K562 (cell line): ENCODE results near the gene FIBP. TPM values are rescaled to one million over a fixed set of nuclear protein-coding genes. Genes with fewer than 3 reads are reported as not detected.

ENCODE experiments used
- ASH1L ChIP-seq: fragments of 450-650 bp; IDR thresholded peaks from 2 replicates; pipeline ENCODE4 v1.6.1; 2018; ENCODE audit warnings: borderline replicate concordance, mild to moderate bottlenecking, low read depth; ENCODE audit not compliant: partially characterized antibody
- BHLHE40 ChIP-seq: IDR thresholded peaks from 2 replicates; pipeline ENCODE4 v1.6.1; 2011; ENCODE audit warnings: low read length, improper control_type of control experiment
- ELF2 ChIP-seq: fragments of 250-450 bp; sonication (Bioruptor Pico); IDR thresholded peaks from 2 replicates; pipeline ENCODE4 v1.5.0; 2021; ENCODE audit warnings: mild to moderate bottlenecking
- FOS ChIP-seq: IDR thresholded peaks from 3 replicates; pipeline ENCODE4 v1.6.1; 2011; ENCODE audit not compliant: insufficient read length; ENCODE audit errors: extremely low read depth
- FOXA1 ChIP-seq: fragments of 450-650 bp; IDR thresholded peaks from 2 replicates; pipeline ENCODE4 v1.6.1; 2016; ENCODE audit warnings: mild to moderate bottlenecking, borderline replicate concordance
- GABPA ChIP-seq: fragments of 200-800 bp; sonication (Bioruptor generic); conservative IDR thresholded peaks from 2 replicates; pipeline ENCODE4 v1.6.1; 2016; ENCODE audit warnings: low read depth, missing genetic modification characterization, missing compliant biosample characterization
- HNRNPLL ChIP-seq: fragments of 200-400 bp; formaldehyde crosslinking; IDR thresholded peaks from 2 replicates; pipeline ENCODE4 v1.6.1; 2017; ENCODE audit warnings: low read length, low read depth, mild to moderate bottlenecking; ENCODE audit not compliant: poor library complexity, severe bottlenecking
- MYC ChIP-seq, 2 experiments: fragments of 250-450 bp in 1 of 2; sonication (Bioruptor Pico) in 1 of 2; IDR thresholded peaks; 2 replicates each; pipeline versions ENCODE4 v1.5.1 to v1.6.1; 2012 to 2021; ENCODE audit warnings: low read depth in 2 of 2, borderline replicate concordance in 1 of 2, improper control_type of control experiment in 1 of 2, low read length in 1 of 2, mild to moderate bottlenecking in 1 of 2, moderate library complexity in 1 of 2
- MYNN ChIP-seq, 2 experiments: sonication (generic); formaldehyde crosslinking in 1 of 2; IDR thresholded peaks; 2 replicates each; pipeline versions ENCODE4 v1.5.0 to v1.6.1; 2016 to 2020; ENCODE audit warnings: antibody characterized with exemption in 1 of 2, missing genetic modification reagents in 1 of 2
- SP1 ChIP-seq: sonication (generic); formaldehyde crosslinking; IDR thresholded peaks from 2 replicates; pipeline ENCODE4 v1.8.1; 2022; ENCODE audit warnings: mild to moderate bottlenecking, missing genetic modification reagents
- polyA plus RNA-seq, 8 experiments: library from polyadenylated mRNA; depleted of rRNA in 4 of 8; stranded (reverse) in 5 of 8; unstranded in 3 of 8; fragments of >200 nt; fragmentation: Nextera tagmentation in 2 of 8; fragmentation: Illumina TruSeq in 1 of 8; extraction: Ambion mirVana in 2 of 8; extraction: Trizol in 1 of 8; gene quantifications; 2 replicates each; pipeline versions ENCODE4 v1.2.1 to v1.2.3, GENCODE V29; 2011 to 2014; ENCODE audit warnings: inconsistent platforms in 1 of 8, missing spikeins in 1 of 8
- total RNA-seq, 7 experiments: library from RNA; depleted of rRNA in 6 of 7; stranded (reverse); fragments of >200 nt in 6 of 7; fragmentation: Illumina TruSeq in 2 of 7; extraction: Trizol in 2 of 7; gene quantifications; 2 replicates each; pipeline versions ENCODE4 v1.2.1 to v1.2.3, GENCODE V29; 2011 to 2021; ENCODE audit warnings: low replicate concordance in 1 of 7
- TF ChIP-seq, protein P1 (sequence below): conservative IDR thresholded peaks from 2 replicates; pipeline ENCODE4 v1.6.1; 2011; ENCODE audit warnings: low read depth, mild to moderate bottlenecking, low read length; ENCODE audit not compliant: control insufficient read depth
- TF ChIP-seq, protein P2 (sequence below), 2 experiments: fragments of 200-800 bp in 1 of 2; sonication (Bioruptor generic) in 1 of 2; sonication (generic) in 1 of 2; formaldehyde crosslinking in 1 of 2; IDR thresholded peaks in 1 of 2; conservative IDR thresholded peaks in 1 of 2; 2 replicates each; pipeline versions ENCODE4 v1.5.0 to v1.6.1; 2016 to 2020; ENCODE audit warnings: missing compliant biosample characterization in 1 of 2, missing genetic modification characterization in 1 of 2, missing genetic modification reagents in 1 of 2
- TF ChIP-seq, protein P3 (sequence below): sonication (generic); formaldehyde crosslinking; IDR thresholded peaks from 2 replicates; pipeline ENCODE4 v1.8.0; 2022; ENCODE audit warnings: mild to moderate bottlenecking, missing genetic modification reagents, borderline replicate concordance
- TF ChIP-seq, protein P4 (sequence below): sonication (generic); formaldehyde crosslinking; IDR thresholded peaks from 2 replicates; pipeline ENCODE4 v1.8.1; 2023; ENCODE audit warnings: mild to moderate bottlenecking, missing genetic modification reagents
- TF ChIP-seq, protein P5 (sequence below): fragments of 450-650 bp; IDR thresholded peaks from 2 replicates; pipeline ENCODE4 v1.6.1; 2016; ENCODE audit warnings: borderline replicate concordance

The FIBP gene
- total and polyA plus RNA-seq, 9 of the 15 experiments (the other 6 are each of a cell fraction or from before 2014, with no cell fraction given) = 41.2 to 79.2 (median 48.6) TPM

DNA sequence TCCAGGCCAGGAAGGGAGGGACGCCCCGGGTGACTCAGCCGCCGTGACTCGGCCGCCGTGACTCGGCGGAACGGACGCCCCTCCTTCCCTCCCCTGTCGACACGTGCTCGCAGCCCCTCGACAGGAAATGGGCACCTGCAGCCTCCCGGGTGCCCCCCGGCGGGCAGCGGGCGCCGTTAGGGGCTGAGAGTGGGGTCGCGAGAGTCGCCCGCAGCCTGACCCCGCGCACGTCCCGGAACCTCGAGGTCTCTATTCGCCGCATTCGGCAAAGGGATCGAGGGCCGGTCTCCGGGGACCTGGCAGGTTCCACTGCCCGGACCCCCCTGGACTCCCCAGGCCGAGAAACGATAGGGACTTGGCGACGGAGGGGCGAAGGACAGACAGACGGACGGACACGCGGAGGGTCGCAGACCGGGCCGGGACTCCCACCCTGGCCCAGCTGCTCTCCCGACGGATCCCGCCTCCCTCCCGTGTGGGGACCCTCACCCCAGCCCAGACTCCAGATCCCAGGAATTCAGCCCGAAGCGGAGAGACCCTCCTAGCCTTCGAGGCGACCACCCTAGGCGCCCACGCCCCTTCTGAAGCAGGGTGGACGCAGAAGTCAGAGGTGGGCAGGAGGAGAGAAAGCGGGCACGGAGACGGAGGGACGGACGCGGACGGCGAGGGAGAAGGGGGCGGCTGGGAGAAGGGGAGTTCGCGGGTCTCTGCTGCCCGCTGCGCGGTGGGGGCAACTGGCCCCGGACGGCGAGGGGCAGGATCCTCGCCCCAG, 11.3 kb upstream of the FIBP start (continued):
- TF ChIP-seq, protein P1, sequence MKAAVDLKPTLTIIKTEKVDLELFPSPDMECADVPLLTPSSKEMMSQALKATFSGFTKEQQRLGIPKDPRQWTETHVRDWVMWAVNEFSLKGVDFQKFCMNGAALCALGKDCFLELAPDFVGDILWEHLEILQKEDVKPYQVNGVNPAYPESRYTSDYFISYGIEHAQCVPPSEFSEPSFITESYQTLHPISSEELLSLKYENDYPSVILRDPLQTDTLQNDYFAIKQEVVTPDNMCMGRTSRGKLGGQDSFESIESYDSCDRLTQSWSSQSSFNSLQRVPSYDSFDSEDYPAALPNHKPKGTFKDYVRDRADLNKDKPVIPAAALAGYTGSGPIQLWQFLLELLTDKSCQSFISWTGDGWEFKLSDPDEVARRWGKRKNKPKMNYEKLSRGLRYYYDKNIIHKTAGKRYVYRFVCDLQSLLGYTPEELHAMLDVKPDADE = peak; percentile 79
- TF ChIP-seq ELF2 (CRISPR knock-in tag) (0 out of 2 replicates have a peak, but pooled peaks have one; percentile 56), SP1 (CRISPR knock-in tag) (peak; percentile 74), ASH1L (no peak), GABPA (tag) (peak; percentile 70), BHLHE40 (peak; percentile 95), MYNN (IDR thresholded peaks at IDR 0.05) (peak; percentile 56; the same call in 1 of the 2 replicates), MYNN (CRISPR knock-in tag; IDR thresholded peaks at IDR 0.05) (no peak), HNRNPLL (peak; percentile 51), MYC (IDR thresholded peaks at IDR 0.05; ENCODE audit: low read depth, low read length) (peak; percentile 98), MYC (CRISPR knock-in tag; IDR thresholded peaks at IDR 0.05; ENCODE audit: borderline replicate concordance, low read depth) (peak; percentile 94), FOS (peak; percentile 14), FOXA1 (no peak)
- TF ChIP-seq, protein P2, sequence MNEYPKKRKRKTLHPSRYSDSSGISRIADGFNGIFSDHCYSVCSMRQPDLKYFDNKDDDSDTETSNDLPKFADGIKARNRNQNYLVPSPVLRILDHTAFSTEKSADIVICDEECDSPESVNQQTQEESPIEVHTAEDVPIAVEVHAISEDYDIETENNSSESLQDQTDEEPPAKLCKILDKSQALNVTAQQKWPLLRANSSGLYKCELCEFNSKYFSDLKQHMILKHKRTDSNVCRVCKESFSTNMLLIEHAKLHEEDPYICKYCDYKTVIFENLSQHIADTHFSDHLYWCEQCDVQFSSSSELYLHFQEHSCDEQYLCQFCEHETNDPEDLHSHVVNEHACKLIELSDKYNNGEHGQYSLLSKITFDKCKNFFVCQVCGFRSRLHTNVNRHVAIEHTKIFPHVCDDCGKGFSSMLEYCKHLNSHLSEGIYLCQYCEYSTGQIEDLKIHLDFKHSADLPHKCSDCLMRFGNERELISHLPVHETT (CRISPR knock-in tag; conservative IDR thresholded peaks at IDR 0.05 in 1 of 2, IDR thresholded peaks at IDR 0.05 in 1 of 2) = peak in 1 of 2 experiments; percentile 90; a peak in 2 of 4 replicates
- TF ChIP-seq, protein P3, sequence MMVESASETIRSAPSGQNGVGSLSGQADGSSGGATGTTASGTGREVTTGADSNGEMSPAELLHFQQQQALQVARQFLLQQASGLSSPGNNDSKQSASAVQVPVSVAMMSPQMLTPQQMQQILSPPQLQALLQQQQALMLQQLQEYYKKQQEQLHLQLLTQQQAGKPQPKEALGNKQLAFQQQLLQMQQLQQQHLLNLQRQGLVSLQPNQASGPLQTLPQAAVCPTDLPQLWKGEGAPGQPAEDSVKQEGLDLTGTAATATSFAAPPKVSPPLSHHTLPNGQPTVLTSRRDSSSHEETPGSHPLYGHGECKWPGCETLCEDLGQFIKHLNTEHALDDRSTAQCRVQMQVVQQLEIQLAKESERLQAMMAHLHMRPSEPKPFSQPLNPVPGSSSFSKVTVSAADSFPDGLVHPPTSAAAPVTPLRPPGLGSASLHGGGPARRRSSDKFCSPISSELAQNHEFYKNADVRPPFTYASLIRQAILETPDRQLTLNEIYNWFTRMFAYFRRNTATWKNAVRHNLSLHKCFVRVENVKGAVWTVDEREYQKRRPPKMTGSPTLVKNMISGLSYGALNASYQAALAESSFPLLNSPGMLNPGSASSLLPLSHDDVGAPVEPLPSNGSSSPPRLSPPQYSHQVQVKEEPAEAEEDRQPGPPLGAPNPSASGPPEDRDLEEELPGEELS = peak; percentile 21; the same call in 1 of the 2 replicates
- TF ChIP-seq, protein P4, sequence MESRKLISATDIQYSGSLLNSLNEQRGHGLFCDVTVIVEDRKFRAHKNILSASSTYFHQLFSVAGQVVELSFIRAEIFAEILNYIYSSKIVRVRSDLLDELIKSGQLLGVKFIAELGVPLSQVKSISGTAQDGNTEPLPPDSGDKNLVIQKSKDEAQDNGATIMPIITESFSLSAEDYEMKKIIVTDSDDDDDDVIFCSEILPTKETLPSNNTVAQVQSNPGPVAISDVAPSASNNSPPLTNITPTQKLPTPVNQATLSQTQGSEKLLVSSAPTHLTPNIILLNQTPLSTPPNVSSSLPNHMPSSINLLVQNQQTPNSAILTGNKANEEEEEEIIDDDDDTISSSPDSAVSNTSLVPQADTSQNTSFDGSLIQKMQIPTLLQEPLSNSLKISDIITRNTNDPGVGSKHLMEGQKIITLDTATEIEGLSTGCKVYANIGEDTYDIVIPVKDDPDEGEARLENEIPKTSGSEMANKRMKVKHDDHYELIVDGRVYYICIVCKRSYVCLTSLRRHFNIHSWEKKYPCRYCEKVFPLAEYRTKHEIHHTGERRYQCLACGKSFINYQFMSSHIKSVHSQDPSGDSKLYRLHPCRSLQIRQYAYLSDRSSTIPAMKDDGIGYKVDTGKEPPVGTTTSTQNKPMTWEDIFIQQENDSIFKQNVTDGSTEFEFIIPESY = peak; percentile 39; the same call in 1 of the 2 replicates
- TF ChIP-seq, protein P5, sequence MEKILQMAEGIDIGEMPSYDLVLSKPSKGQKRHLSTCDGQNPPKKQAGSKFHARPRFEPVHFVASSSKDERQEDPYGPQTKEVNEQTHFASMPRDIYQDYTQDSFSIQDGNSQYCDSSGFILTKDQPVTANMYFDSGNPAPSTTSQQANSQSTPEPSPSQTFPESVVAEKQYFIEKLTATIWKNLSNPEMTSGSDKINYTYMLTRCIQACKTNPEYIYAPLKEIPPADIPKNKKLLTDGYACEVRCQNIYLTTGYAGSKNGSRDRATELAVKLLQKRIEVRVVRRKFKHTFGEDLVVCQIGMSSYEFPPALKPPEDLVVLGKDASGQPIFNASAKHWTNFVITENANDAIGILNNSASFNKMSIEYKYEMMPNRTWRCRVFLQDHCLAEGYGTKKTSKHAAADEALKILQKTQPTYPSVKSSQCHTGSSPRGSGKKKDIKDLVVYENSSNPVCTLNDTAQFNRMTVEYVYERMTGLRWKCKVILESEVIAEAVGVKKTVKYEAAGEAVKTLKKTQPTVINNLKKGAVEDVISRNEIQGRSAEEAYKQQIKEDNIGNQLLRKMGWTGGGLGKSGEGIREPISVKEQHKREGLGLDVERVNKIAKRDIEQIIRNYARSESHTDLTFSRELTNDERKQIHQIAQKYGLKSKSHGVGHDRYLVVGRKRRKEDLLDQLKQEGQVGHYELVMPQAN = peak; percentile 82; the same call in 1 of the 2 replicates
